B cell (primary cell): ENCODE data around the gene RAMAC. TPM values are rescaled to one million over a fixed set of nuclear protein-coding genes. Genes with fewer than 3 reads are reported as not detected.

ENCODE experiments used
- ATAC-seq: fragments of 200-7000 bp; cut with Tn5 transposase; one replicate; pipeline ENCODE4 v1.10.0; 2021; ENCODE audit warnings: low read depth, mild to moderate bottlenecking, moderate number of reproducible peaks, moderate library complexity
- CTCF ChIA-PET: fragments of 350-600 bp; sonication (Branson Sonifier 250); formaldehyde crosslinking; loops from one replicate; lab custom pipeline; 2021; ENCODE audit warnings: antibody characterized with exemption, inconsistent platforms; lab: Charles Lee
- POLR2A ChIA-PET: fragments of 350-600 bp; sonication (Branson Sonifier 250); formaldehyde crosslinking; loops from one replicate; lab custom pipeline; 2021; ENCODE audit warnings: antibody characterized with exemption; lab: Charles Lee
- DNase-seq: peaks from one replicate; pipeline ENCODE4 v3.0.0; 2013
- H2AFZ ChIP-seq: 2 replicates; pipeline ENCODE4 v1.6.1; 2012; ENCODE audit warnings: mild to moderate bottlenecking, low read depth, low read length; ENCODE audit not compliant: insufficient read depth, poor library complexity, severe bottlenecking
- H3K27ac ChIP-seq, 2 donors: 1 replicate in 1 of 2; 2 replicates in 1 of 2; pipeline ENCODE4 v1.5.1; 2012 to 2013; ENCODE audit warnings: low read length in 2 of 2, mild to moderate bottlenecking in 2 of 2, moderate library complexity in 1 of 2
- H3K27me3 ChIP-seq, 4 experiments: fragments of 200-600 bp in 1 of 4; sonication (generic) in 1 of 4; replicated peaks in 1 of 4; 1 replicate in 2 of 4; 2 replicates in 2 of 4; pipeline versions ENCODE4 v1.6.1 to v1.7.0; 2013 to 2016; ENCODE audit warnings: low read length in 3 of 4, mild to moderate bottlenecking in 2 of 4, mixed read lengths in 1 of 4, moderate library complexity in 1 of 4; ENCODE audit not compliant: insufficient read depth in 4 of 4, control insufficient read depth in 3 of 4; ENCODE audit errors: control extremely low read depth in 1 of 4
- H3K36me3 ChIP-seq, 2 experiments: replicated peaks in 1 of 2; 1 replicate in 1 of 2; 2 replicates in 1 of 2; pipeline versions ENCODE4 v1.6.1 to v1.7.1; 2013; ENCODE audit warnings: low read length in 1 of 2; ENCODE audit not compliant: insufficient read depth in 2 of 2, control insufficient read depth in 1 of 2; ENCODE audit errors: control extremely low read depth in 1 of 2, extremely low read depth in 1 of 2
- H3K4me1 ChIP-seq, 2 donors: fragments of 200-600 bp in 1 of 2; sonication (generic) in 1 of 2; 1 replicate in 1 of 2; 2 replicates in 1 of 2; pipeline versions ENCODE4 v1.5.1 to v1.6.1; 2013 to 2017; ENCODE audit warnings: low read length in 2 of 2; ENCODE audit not compliant: control insufficient read depth in 2 of 2, insufficient read depth in 2 of 2
- H3K4me2 ChIP-seq: replicated peaks from 2 replicates; pipeline ENCODE3; 2012; ENCODE audit warnings: mild to moderate bottlenecking, low read depth, low read length; ENCODE audit not compliant: poor library complexity, severe bottlenecking
- H3K4me3 ChIP-seq, 5 experiments: fragments of 200-600 bp in 1 of 5; sonication (generic) in 1 of 5; 1 replicate in 3 of 5; 2 replicates in 2 of 5; pipeline versions ENCODE4 v1.5.1 to v1.7.0; 2011 to 2016; ENCODE audit warnings: low read length in 4 of 5, mild to moderate bottlenecking in 4 of 5, low read depth in 2 of 5, control low read depth in 1 of 5, moderate library complexity in 1 of 5; ENCODE audit not compliant: insufficient read depth in 1 of 5; ENCODE audit errors: control extremely low read depth in 1 of 5, extremely low read depth in 1 of 5
- H3K79me2 ChIP-seq: fragments of 200-600 bp; sonication (generic); one replicate; pipeline ENCODE4 v1.6.0; 2016; ENCODE audit warnings: low read length; ENCODE audit not compliant: control insufficient read depth, insufficient read depth
- H3K9ac ChIP-seq: fragments of 200-600 bp; sonication (generic); 2 replicates; pipeline ENCODE4 v1.6.1; 2017; ENCODE audit warnings: mild to moderate bottlenecking, low read length, moderate library complexity
- H3K9me3 ChIP-seq, 3 donors: one replicate each; pipeline versions ENCODE4 v1.6.1 to v1.7.1; 2013; ENCODE audit warnings: low read length in 2 of 3; ENCODE audit not compliant: control insufficient read depth in 2 of 3, insufficient read depth in 1 of 3; ENCODE audit errors: control extremely low read depth in 1 of 3
- H4K20me1 ChIP-seq: 2 replicates; pipeline ENCODE4 v1.6.0; 2012; ENCODE audit warnings: mild to moderate bottlenecking, low read length; ENCODE audit not compliant: insufficient read depth, control insufficient read depth, poor library complexity, severe bottlenecking
- H3K27ac Mint-ChIP-seq: one replicate; pipeline ENCODE4 v1.8.0; 2021; ENCODE audit warnings: mixed read lengths
- H3K27me3 Mint-ChIP-seq: one replicate; pipeline ENCODE4 v1.8.0; 2021; ENCODE audit warnings: mixed read lengths
- H3K4me1 Mint-ChIP-seq: one replicate; pipeline ENCODE4 v1.8.0; 2021; ENCODE audit warnings: mixed read lengths
- H3K4me3 Mint-ChIP-seq: one replicate; pipeline ENCODE4 v1.8.0; 2021; ENCODE audit warnings: mixed read lengths
- H3K9me3 Mint-ChIP-seq: one replicate; pipeline ENCODE4 v1.8.0; 2022; ENCODE audit warnings: mixed read lengths; ENCODE audit not compliant: insufficient read depth
- CTCF ChIP-seq: fragments of 200-600 bp; IDR thresholded peaks from one replicate; pipeline ENCODE4 v1.8.0; 2022; ENCODE audit warnings: antibody characterized with exemption, mild to moderate bottlenecking
- EZH2 ChIP-seq: IDR thresholded peaks from 2 replicates; pipeline ENCODE4 v1.6.1; 2012; ENCODE audit warnings: borderline replicate concordance, low read depth, mild to moderate bottlenecking, moderate library complexity, low read length; ENCODE audit not compliant: insufficient read depth, poor library complexity, severe bottlenecking
- WGBS: methylation state at CpG from one replicate; pipeline ENCODE4 v1.1.5; 2013; ENCODE audit warnings: missing lambda C conversion rate; ENCODE audit not compliant: insufficient coverage; 5-methylcytosine and 5-hydroxymethylcytosine counted together
- intact Hi-C: fragments of 100-400 bp; cut with micrococcal nuclease; formaldehyde crosslinking; loops from one replicate; pipeline ENCODE4 v1.10.0; 2022
- polyA plus RNA-seq: library from polyadenylated mRNA; depleted of rRNA; stranded (reverse); fragments of >200 nt; gene quantifications from 2 replicates; pipeline ENCODE4 v1.2.3, GENCODE V29; 2012
- total RNA-seq, 2 donors: library from RNA; stranded (reverse); fragments of 120-200 nt in 1 of 2; gene quantifications; 1 replicate in 1 of 2; 2 replicates in 1 of 2; pipeline versions ENCODE4 v1.2.3 to v1.2.4, GENCODE V29; 2013 to 2022

The RAMAC gene
- total and polyA plus RNA-seq, 2 donors (not counting 1 experiment from before 2014, with no cell fraction given), result 7.7 to 20.2 TPM

- no peak overlapping the region for H3K4me3 Mint-ChIP-seq
- H3K4me1 ChIP-seq, result peaks cover 8 to 9% of the 10 kb centered on the region in 2 donors
- H3K4me1 Mint-ChIP-seq, result peaks cover 12% of the 10 kb centered on the region
- H2AFZ ChIP-seq, result no peak overlapping the region
- no peaks in the 10 kb centered on the region for H4K20me1 ChIP-seq
- no peaks in the 10 kb centered on the region for H3K36me3 ChIP-seq
- H3K9ac ChIP-seq, result no peak overlapping the region
- peaks cover 16% of the 10 kb centered on the region for H3K27me3 Mint-ChIP-seq
- no peak overlapping the region for H3K4me2 ChIP-seq
- intact Hi-C loops, result no loop called here
- H3K9me3 Mint-ChIP-seq, result no peaks in the 10 kb centered on the region
- no peaks in the 10 kb centered on the region for H3K79me2 ChIP-seq
- H3K9me3 ChIP-seq, result no peaks in the 10 kb centered on the region
- ChIA-PET POLR2A (no interaction called here), CTCF (no interaction called here)
- no peak for TF ChIP-seq CTCF
- TF ChIP-seq EZH2, result no peak
- WGBS, result 80% methylated on average over 5 of the region's 5 CpGs
- no peak overlapping the region for H3K4me3 ChIP-seq
- no peak overlapping the region for H3K27ac ChIP-seq
- ATAC-seq (no peak), DNase-seq (no peak)
- H3K27me3 ChIP-seq, result no peaks in the 10 kb centered on the region
- no peak overlapping the region for H3K27ac Mint-ChIP-seq
These were observed 42.0 kb upstream of the RAMAC start for GRCh38 chr15:82944056-82944455.

GRCh38 chr15:82944821-82945220 is 41.2 kb upstream of the RAMAC start:
- intact Hi-C loops, result no loop called here
- Mint-ChIP-seq H3K27ac (no peak overlapping the region), H3K4me1 (peaks cover 12% of the 10 kb centered on the region), H3K4me3 (no peak overlapping the region), H3K27me3 (peaks cover 14% of the 10 kb centered on the region), H3K9me3 (no peaks in the 10 kb centered on the region)
- CTCF ChIA-PET, result no interaction called here
- no peak overlapping the region for H3K4me2 ChIP-seq
- no peaks in the 10 kb centered on the region for H3K9me3 ChIP-seq
- H4K20me1 ChIP-seq, result no peaks in the 10 kb centered on the region
- POLR2A ChIA-PET, result no interaction called here
- no peaks in the 10 kb centered on the region for H3K79me2 ChIP-seq
- H3K9ac ChIP-seq, result no peak overlapping the region
- WGBS, result 8% methylated on average over 4 of the region's 5 CpGs
- DNase-seq (no peak), ATAC-seq (no peak)
- H2AFZ ChIP-seq, result no peak overlapping the region
- H3K36me3 ChIP-seq, result no peaks in the 10 kb centered on the region
- no peak overlapping the region for H3K27ac ChIP-seq
- H3K4me3 ChIP-seq, result no peak overlapping the region
- H3K27me3 ChIP-seq, result no peaks in the 10 kb centered on the region
- H3K4me1 ChIP-seq, result peaks cover 9 to 10% of the 10 kb centered on the region in 2 donors
- no peak for TF ChIP-seq CTCF
- no peak for TF ChIP-seq EZH2
